ENCODE data around the gene GRK3. TPM values are rescaled to one million over a fixed set of nuclear protein-coding genes. Genes with fewer than 3 reads are reported as not detected.
"Not testable (repeated sequence)": the region's sequence is repeated elsewhere in the genome, so short reads cannot be mapped to it uniquely, and the experiment has no call there.

The GRK3 gene
- total and polyA plus RNA-seq, 12 donors, result 0.97 to 9.0 (median 5.2) TPM

GRCh38 chr22:25548866-25549464 lies 15.5 kb upstream of the GRK3 start:
- H3K27ac ChIP-seq, result no peak overlapping the region
- H3K36me3 ChIP-seq, result no peaks in the 10 kb centered on the region
- ATAC-seq, result no peak
- intact Hi-C loops (cut with DNase I), result loop anchor here in 5 of 10 donors (5.0 to 10.0 kb wide), 4 partner anchors 138 to 226 kb away; no protein-coding TSS in a partner anchor
- TF ChIP-seq, protein P1, sequence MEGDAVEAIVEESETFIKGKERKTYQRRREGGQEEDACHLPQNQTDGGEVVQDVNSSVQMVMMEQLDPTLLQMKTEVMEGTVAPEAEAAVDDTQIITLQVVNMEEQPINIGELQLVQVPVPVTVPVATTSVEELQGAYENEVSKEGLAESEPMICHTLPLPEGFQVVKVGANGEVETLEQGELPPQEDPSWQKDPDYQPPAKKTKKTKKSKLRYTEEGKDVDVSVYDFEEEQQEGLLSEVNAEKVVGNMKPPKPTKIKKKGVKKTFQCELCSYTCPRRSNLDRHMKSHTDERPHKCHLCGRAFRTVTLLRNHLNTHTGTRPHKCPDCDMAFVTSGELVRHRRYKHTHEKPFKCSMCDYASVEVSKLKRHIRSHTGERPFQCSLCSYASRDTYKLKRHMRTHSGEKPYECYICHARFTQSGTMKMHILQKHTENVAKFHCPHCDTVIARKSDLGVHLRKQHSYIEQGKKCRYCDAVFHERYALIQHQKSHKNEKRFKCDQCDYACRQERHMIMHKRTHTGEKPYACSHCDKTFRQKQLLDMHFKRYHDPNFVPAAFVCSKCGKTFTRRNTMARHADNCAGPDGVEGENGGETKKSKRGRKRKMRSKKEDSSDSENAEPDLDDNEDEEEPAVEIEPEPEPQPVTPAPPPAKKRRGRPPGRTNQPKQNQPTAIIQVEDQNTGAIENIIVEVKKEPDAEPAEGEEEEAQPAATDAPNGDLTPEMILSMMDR (IDR thresholded peaks at IDR 0.05), result no peak
- peaks cover 0 to 17% (median 0%) of the 10 kb centered on the region in 9 donors for H3K4me1 ChIP-seq
- H3K4me3 ChIP-seq, result no peak overlapping the region
- DNase-seq, result no peak
- 87% methylated on average over 10 of the region's 10 CpGs for WGBS, 2 donors
- H3K27me3 ChIP-seq, result no peaks in the 10 kb centered on the region
- H3K9me3 ChIP-seq, result peaks cover 0 to 11% (median 0%) of the 10 kb centered on the region in 11 donors

GRCh38 chr22:25551396-25551795 lies 13.1 kb upstream of the GRK3 start:
- H3K27ac ChIP-seq, result no peak overlapping the region
- ATAC-seq, result no peak
- peaks cover 0 to 11% (median 0%) of the 10 kb centered on the region in 11 donors for H3K9me3 ChIP-seq
- no peaks in the 10 kb centered on the region for H3K36me3 ChIP-seq
- TF ChIP-seq, protein P1 (IDR thresholded peaks at IDR 0.05), result no peak
- no peak for DNase-seq
- H3K27me3 ChIP-seq, result no peaks in the 10 kb centered on the region
- H3K4me3 ChIP-seq, result no peak overlapping the region
- peaks cover 0 to 17% (median 4%) of the 10 kb centered on the region in 9 donors for H3K4me1 ChIP-seq
- intact Hi-C loops (cut with DNase I), result no loop called here
- 84 to 96% methylated on average over 1 of the region's 1 CpG for WGBS, 2 donors

GRCh38 chr22:25552405-25552804 lies 12.1 kb upstream of the GRK3 start:
- H3K9me3 ChIP-seq, result peaks cover 0 to 11% (median 0%) of the 10 kb centered on the region in 11 donors
- ATAC-seq; H3K4me3 ChIP-seq; DNase-seq; H3K27ac ChIP-seq; intact Hi-C loops (cut with DNase I); H3K36me3 ChIP-seq; H3K27me3 ChIP-seq: not testable (repeated sequence)
- WGBS, 2 donors, result 82 to 86% methylated on average over 1 of the region's 1 CpG
- peaks cover 0 to 17% (median 3%) of the 10 kb centered on the region in 9 donors for H3K4me1 ChIP-seq

DNA sequence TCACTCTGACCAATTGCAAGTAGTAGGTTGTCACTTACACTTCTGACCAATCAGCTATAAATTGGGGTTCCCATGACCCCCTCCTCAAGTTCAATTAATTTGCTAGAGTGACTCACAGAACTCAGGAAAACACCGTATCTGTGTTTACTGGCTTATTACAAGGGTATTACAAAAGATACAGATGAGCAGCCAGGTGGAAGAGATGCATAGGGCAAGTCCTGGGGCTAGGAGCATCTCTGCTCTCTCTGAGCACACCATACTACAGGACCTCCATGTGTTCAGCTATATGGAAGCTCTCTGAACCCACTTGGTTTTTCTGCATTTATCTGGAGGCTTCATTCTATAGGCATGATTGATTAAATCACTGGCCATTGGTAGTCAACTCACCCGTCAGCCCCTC lies 11.3 kb upstream of the GRK3 start:
- 90 to 94% methylated on average over 2 of the region's 2 CpGs for WGBS, 2 donors
- no peak for ATAC-seq
- Histone ChIP-seq H3K27me3 (no peaks in the 10 kb centered on the region), H3K36me3 (no peaks in the 10 kb centered on the region), H3K4me3 (no peak overlapping the region), H3K27ac (no peak overlapping the region), H3K9me3 (peaks cover 0 to 11% (median 0%) of the 10 kb centered on the region in 11 donors), H3K4me1 (peaks cover 0 to 17% (median 3%) of the 10 kb centered on the region in 9 donors)
- TF ChIP-seq, protein P1 (IDR thresholded peaks at IDR 0.05), result no peak
- DNase-seq, result no peak
- intact Hi-C loops (cut with DNase I), result no loop called here

DNA sequence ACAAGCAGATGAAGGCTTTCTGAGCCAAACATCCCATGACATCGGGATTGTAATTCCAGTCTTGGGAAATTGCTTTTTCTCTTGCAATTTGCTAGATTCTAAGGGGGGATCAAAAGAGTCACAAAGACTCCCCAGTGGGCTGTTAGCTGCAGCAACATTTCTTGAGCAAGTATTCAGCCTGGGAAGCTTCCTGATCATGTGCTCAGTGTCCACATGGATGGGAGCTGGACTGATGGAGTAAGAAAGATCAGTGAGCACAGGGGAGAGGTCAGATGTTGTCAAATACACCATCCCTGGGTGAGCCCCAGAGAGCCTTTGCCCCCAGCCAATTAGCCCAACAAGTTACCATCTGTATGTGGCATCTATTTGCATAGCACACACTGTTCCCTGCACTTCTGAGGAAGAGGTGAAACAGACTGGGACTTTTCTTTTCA lies 10.2 kb upstream of the GRK3 start:
- no peak overlapping the region for H3K4me3 ChIP-seq
- intact Hi-C loops (cut with DNase I), result no loop called here
- H3K9me3 ChIP-seq, result peaks cover 0 to 11% (median 0%) of the 10 kb centered on the region in 11 donors
- peak overlapping the region in 1 of 10 donors; percentile 16 for H3K27ac ChIP-seq
- peaks cover 0 to 17% (median 3%) of the 10 kb centered on the region in 9 donors for H3K4me1 ChIP-seq
- TF ChIP-seq, protein P1 (IDR thresholded peaks at IDR 0.05), result no peak
- no peaks in the 10 kb centered on the region for H3K36me3 ChIP-seq
- no peaks in the 10 kb centered on the region for H3K27me3 ChIP-seq
- WGBS, 2 donors, result 62 to 83% methylated on average over 1 of the region's 1 CpG
- peak in 5 of 8 donors; percentile 24 to 72 (median 28) for ATAC-seq
- no peak for DNase-seq
